BLaER1 (cell line): ENCODE data around the gene IQGAP1.
"Not testable (repeated sequence)": the region's sequence is repeated elsewhere in the genome, so short reads cannot be mapped to it uniquely, and the experiment has no call there.

Source experiments
- H3K27ac ChIP-seq: shearing (Covaris generic); formaldehyde crosslinking; 2 replicates; pipeline ENCODE4 v1.8.1; 2022
- H3K27me3 ChIP-seq: shearing (Covaris generic); formaldehyde crosslinking; 2 replicates; pipeline ENCODE4 v1.8.1; 2022
- H3K36me3 ChIP-seq: shearing (Covaris generic); formaldehyde crosslinking; 2 replicates; pipeline ENCODE4 v1.8.1; 2022
- H3K4me1 ChIP-seq: shearing (Covaris generic); formaldehyde crosslinking; 2 replicates; pipeline ENCODE4 v1.8.1; 2022
- H3K4me2 ChIP-seq: shearing (Covaris generic); formaldehyde crosslinking; 2 replicates; pipeline ENCODE4 v1.8.1; 2022
- H3K4me3 ChIP-seq: shearing (Covaris generic); formaldehyde crosslinking; 2 replicates; pipeline ENCODE4 v1.8.1; 2022
- H3K9ac ChIP-seq: shearing (Covaris generic); formaldehyde crosslinking; 2 replicates; pipeline ENCODE4 v1.8.1; 2022
- H3K9me3 ChIP-seq: shearing (Covaris generic); formaldehyde crosslinking; 2 replicates; pipeline ENCODE4 v1.8.1; 2022
- H4K20me1 ChIP-seq: shearing (Covaris generic); formaldehyde crosslinking; 2 replicates; pipeline ENCODE4 v1.8.1; 2022
- Cebpa-rat ChIP-seq: shearing (Covaris generic); IDR thresholded peaks from 2 replicates; pipeline ENCODE4 v1.8.1; 2022

The IQGAP1 gene

GRCh38 chr15:90519688-90520087 lies 131.6 kb downstream of the IQGAP1 start:
- no peak for TF ChIP-seq Cebpa-rat
- H3K9ac ChIP-seq = no peak overlapping the region
- no peak overlapping the region for H3K27ac ChIP-seq
- no peak overlapping the region for H3K4me2 ChIP-seq
- no peaks in the 10 kb centered on the region for H3K36me3 ChIP-seq
- H3K9me3 ChIP-seq = no peaks in the 10 kb centered on the region
- no peaks in the 10 kb centered on the region for H3K27me3 ChIP-seq
- peaks cover 24% of the 10 kb centered on the region for H3K4me1 ChIP-seq
- no peak overlapping the region for H3K4me3 ChIP-seq
- H4K20me1 ChIP-seq = no peaks in the 10 kb centered on the region

DNA sequence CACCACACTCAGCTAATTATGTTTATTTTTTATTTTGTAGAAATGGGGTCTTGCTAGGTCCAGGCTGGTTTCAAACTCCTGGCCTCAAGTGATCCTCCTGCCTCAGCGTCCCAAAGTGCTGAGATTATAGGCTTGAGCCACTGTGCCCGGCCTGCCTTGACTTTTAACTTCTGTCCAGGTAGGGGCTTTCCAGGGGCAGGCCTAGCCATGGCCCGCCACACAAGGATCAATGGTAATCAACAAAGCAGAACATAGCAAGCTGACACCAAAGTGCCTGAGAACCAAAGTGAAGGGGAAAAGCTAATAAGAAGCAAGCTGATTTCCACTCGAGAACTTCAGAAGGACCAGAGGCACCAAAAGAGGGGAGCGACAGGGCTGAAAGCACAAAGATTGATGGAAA lies 132.3 kb downstream of the IQGAP1 start:
- Histone ChIP-seq H4K20me1 (no peaks in the 10 kb centered on the region), H3K4me1 (peaks cover 24% of the 10 kb centered on the region), H3K4me2 (no peak overlapping the region), H3K9ac (no peak overlapping the region), H3K27ac (no peak overlapping the region), H3K27me3 (no peaks in the 10 kb centered on the region), H3K36me3 (no peaks in the 10 kb centered on the region), H3K9me3 (no peaks in the 10 kb centered on the region), H3K4me3 (no peak overlapping the region)
- TF ChIP-seq Cebpa-rat = no peak

- Histone ChIP-seq H3K27ac (no peak overlapping the region), H3K9me3 (no peaks in the 10 kb centered on the region), H3K27me3 (no peaks in the 10 kb centered on the region), H3K9ac (no peak overlapping the region), H3K4me1 (peaks cover 16% of the 10 kb centered on the region), H3K36me3 (no peaks in the 10 kb centered on the region), H3K4me2 (no peak overlapping the region), H3K4me3 (no peak overlapping the region), H4K20me1 (no peaks in the 10 kb centered on the region)
- no peak for TF ChIP-seq Cebpa-rat
Observed at GRCh38 chr15:90523373-90523772, 135.3 kb downstream of the IQGAP1 start.

DNA sequence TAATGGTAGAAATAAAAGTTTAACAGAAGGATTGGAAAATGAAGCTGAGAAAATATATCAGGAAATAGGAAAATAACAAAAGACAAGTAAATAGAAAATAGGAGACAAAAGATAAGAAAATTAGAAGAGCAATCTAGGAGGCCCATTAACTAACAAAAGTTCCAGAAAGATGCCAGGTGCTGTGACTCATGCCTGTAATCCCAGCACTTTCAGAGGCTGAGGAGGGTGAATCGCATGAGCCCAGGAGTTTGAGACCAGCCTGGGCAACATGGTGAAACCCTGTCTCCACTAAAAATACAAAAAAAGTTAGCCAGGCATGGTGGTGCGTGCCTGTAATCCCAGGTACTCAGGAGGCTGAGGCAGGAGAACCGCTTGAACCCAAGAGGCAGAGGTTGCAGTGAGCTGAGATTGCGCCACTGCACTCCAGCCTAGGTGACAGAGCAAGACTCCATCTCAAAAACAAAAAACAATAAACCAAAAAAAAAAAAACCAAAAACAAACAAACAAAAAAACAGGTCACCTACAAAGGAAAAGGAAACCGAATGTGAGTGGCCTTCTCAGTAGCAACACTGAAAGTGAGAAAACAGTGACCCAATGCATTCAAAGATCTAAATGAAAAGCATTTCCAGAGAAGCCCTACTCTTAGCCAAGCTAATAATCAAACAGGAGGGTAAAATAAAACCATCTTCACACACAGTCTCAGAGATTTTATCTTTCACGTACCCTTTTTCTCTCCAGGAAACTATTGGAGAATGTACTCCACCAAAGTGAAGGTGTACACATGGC lies 136.2 kb downstream of the IQGAP1 start:
- not testable (repeated sequence) for H3K4me3 ChIP-seq, H3K27me3 ChIP-seq, H3K4me2 ChIP-seq, H3K9ac ChIP-seq, H3K36me3 ChIP-seq, H4K20me1 ChIP-seq, H3K9me3 ChIP-seq, H3K27ac ChIP-seq
- peaks cover 22% of the 10 kb centered on the region for H3K4me1 ChIP-seq

GRCh38 chr15:90529011-90529370 lies 140.9 kb downstream of the IQGAP1 start:
- TF ChIP-seq Cebpa-rat = no peak
- peak overlapping the region; percentile 93 for H3K9ac ChIP-seq
- H3K4me2 ChIP-seq = peak overlapping the region; percentile 99
- peak overlapping the region; percentile 92 for H3K27ac ChIP-seq
- no peaks in the 10 kb centered on the region for H3K36me3 ChIP-seq
- H3K9me3 ChIP-seq = no peaks in the 10 kb centered on the region
- peaks cover 22% of the 10 kb centered on the region for H3K4me1 ChIP-seq
- peak overlapping the region; percentile 91 for H3K4me3 ChIP-seq
- H4K20me1 ChIP-seq = peaks cover 35% of the 10 kb centered on the region
- H3K27me3 ChIP-seq = no peaks in the 10 kb centered on the region

GRCh38 chr15:90529371-90530249 lies 141.6 kb downstream of the IQGAP1 start, which contains the start of gene CRTC3:
Gene CRTC3, plus strand, starts transcription at chr15:90529923. Its CDS starts 149 bp downstream, at chr15:90530072.
- H3K27ac ChIP-seq = peak within 1 kb of the TSS; percentile 92
- H3K9ac ChIP-seq = peak within 1 kb of the TSS; percentile 93
- no peak for TF ChIP-seq Cebpa-rat
- H3K4me2 ChIP-seq = peak within 1 kb of the TSS; percentile 99
- no peaks in the 10 kb centered on the region for H3K27me3 ChIP-seq
- peaks cover 22% of the 10 kb centered on the region for H3K4me1 ChIP-seq
- H3K4me3 ChIP-seq = peak within 1 kb of the TSS; percentile 91
- peaks cover 42% of the 10 kb centered on the region for H4K20me1 ChIP-seq
- no peaks in the 10 kb centered on the region for H3K9me3 ChIP-seq
- H3K36me3 ChIP-seq = 0 out of 2 replicates have a peak, but pooled peaks cover 1% of the 10 kb centered on the region

GRCh38 chr15:90530250-90531051 lies 142.4 kb downstream of the IQGAP1 start:
- Histone ChIP-seq H3K27me3 (no peaks in the 10 kb centered on the region), H3K9me3 (no peaks in the 10 kb centered on the region), H3K4me2 (peak overlapping the region; percentile 99), H3K4me3 (peak overlapping the region; percentile 91), H3K27ac (peak overlapping the region; percentile 92), H4K20me1 (peaks cover 50% of the 10 kb centered on the region), H3K36me3 (0 out of 2 replicates have a peak, but pooled peaks cover 4% of the 10 kb centered on the region), H3K4me1 (peaks cover 22% of the 10 kb centered on the region), H3K9ac (peak overlapping the region; percentile 93)
- TF ChIP-seq Cebpa-rat = no peak

DNA sequence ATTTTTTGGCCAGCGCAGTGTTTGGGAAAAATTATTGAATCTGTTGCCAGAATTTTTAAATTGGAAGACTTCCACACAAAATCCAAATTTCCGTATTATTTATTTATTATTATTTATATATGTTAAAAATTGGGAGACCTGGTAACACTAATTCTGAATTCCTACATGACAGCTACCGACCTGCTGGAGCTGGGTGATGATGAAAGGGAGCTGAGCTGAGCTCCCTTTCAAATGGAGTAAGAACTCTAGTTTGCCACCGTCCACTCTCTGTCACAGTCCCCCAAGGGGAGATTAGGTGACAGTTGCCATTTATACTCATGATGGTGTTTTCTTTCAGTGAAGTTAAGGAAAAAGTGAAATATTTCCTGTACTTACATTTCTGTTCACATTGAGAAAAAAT lies 143.1 kb downstream of the IQGAP1 start:
- Histone ChIP-seq H3K4me2 (peak overlapping the region; percentile 99), H3K9ac (peak overlapping the region; percentile 93), H3K4me3 (peak overlapping the region; percentile 91), H4K20me1 (peaks cover 57% of the 10 kb centered on the region), H3K27me3 (no peaks in the 10 kb centered on the region), H3K36me3 (0 out of 2 replicates have a peak, but pooled peaks cover 6% of the 10 kb centered on the region), H3K27ac (no peak overlapping the region), H3K4me1 (peaks cover 22% of the 10 kb centered on the region), H3K9me3 (no peaks in the 10 kb centered on the region)
- no peak for TF ChIP-seq Cebpa-rat

GRCh38 chr15:90535254-90535653 lies 147.2 kb downstream of the IQGAP1 start:
- Histone ChIP-seq H3K4me3 (no peak overlapping the region), H3K4me2 (no peak overlapping the region), H3K27me3 (no peaks in the 10 kb centered on the region), H3K27ac (no peak overlapping the region), H4K20me1 (peaks cover 94% of the 10 kb centered on the region), H3K9ac (no peak overlapping the region), H3K36me3 (0 out of 2 replicates have a peak, but pooled peaks cover 21% of the 10 kb centered on the region), H3K9me3 (no peaks in the 10 kb centered on the region), H3K4me1 (peaks cover 14% of the 10 kb centered on the region)
- no peak for TF ChIP-seq Cebpa-rat
